ENCODE measurements around the gene PRPF19.
A peak's percentile ranks its signal among the peaks of the same experiment; 100 is the strongest.

The PRPF19 gene

GRCh38 chr11:60849641-60850520 lies 56.5 kb downstream of the PRPF19 start:
- Histone ChIP-seq H2AFZ (ENCODE audit: low read length) (no peak overlapping the region), H3K9me3 (ENCODE audit: insufficient read depth, low read depth, low read length) (no peaks in the 10 kb centered on the region), H3K27me3 (ENCODE audit: insufficient read depth, low read length, poor library complexity, severe bottlenecking) (no peaks in the 10 kb centered on the region), H3K79me2 (ENCODE audit: insufficient read depth, low read length) (peaks cover 76% of the 10 kb centered on the region), H3K4me1 (ENCODE audit: insufficient read depth, low read length, poor library complexity, severe bottlenecking) (peaks cover 57% of the 10 kb centered on the region), H3K36me3 (ENCODE audit: insufficient read depth, low read length) (peaks cover 20% of the 10 kb centered on the region; the same call in 1 of the 2 replicates), H3F3A (ENCODE audit: low read depth) (no peaks in the 10 kb centered on the region), H3K9me2 (replicated peaks; ENCODE audit: low read depth, low read length) (no peaks in the 10 kb centered on the region), H3K4me2 (ENCODE audit: low read depth, low read length, poor library complexity, severe bottlenecking) (peak overlapping the region; percentile 67), H3K4me3 (ENCODE audit: low read length, poor library complexity, severe bottlenecking) (peak overlapping the region; percentile 64), H3K9ac (ENCODE audit: low read depth, low read length, poor library complexity, severe bottlenecking) (peak overlapping the region; percentile 54), H4K20me1 (ENCODE audit: insufficient read depth, low read length, poor library complexity, severe bottlenecking) (no peaks in the 10 kb centered on the region)
- TF ChIP-seq CTCF (conservative IDR thresholded peaks at IDR 0.05; ENCODE audit: low read length), result no peak
- no peak for TF ChIP-seq EZH2phosphoT487 (IDR thresholded peaks at IDR 0.05; ENCODE audit: borderline replicate concordance)

DNA sequence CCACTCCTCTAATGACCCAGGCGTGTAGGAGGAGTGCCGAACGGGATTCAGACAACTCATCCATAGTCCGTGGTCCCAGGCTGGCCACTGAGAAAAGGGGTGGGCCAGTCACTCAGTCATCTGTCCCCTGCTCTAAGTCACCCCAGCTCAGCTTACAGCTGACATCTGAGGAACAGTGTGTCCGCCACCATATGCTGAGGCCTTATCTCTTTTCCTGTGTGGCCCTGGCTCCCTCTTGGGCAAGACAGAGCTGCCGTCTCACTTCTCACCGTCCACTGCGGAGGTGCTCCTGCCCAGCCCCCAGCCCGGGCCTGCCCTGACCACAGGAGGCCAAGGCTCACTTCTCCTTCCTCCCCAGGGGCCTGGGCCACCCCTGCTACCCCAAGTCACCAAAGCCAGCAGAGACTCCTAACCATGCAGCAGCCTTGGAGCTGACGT lies 57.7 kb downstream of the PRPF19 start:
- H3K4me3 ChIP-seq (ENCODE audit: low read length, poor library complexity, severe bottlenecking), result peak overlapping the region; percentile 64
- no peak for TF ChIP-seq CTCF (conservative IDR thresholded peaks at IDR 0.05; ENCODE audit: low read length)
- no peak for TF ChIP-seq EZH2phosphoT487 (IDR thresholded peaks at IDR 0.05; ENCODE audit: borderline replicate concordance)
- no peaks in the 10 kb centered on the region for H3K9me3 ChIP-seq (ENCODE audit: insufficient read depth, low read depth, low read length)
- peaks cover 59% of the 10 kb centered on the region for H3K4me1 ChIP-seq (ENCODE audit: insufficient read depth, low read length, poor library complexity, severe bottlenecking)
- peaks cover 78% of the 10 kb centered on the region for H3K79me2 ChIP-seq (ENCODE audit: insufficient read depth, low read length)
- H3K9me2 ChIP-seq (replicated peaks; ENCODE audit: low read depth, low read length), result no peaks in the 10 kb centered on the region
- peaks cover 20% of the 10 kb centered on the region; the same call in 1 of the 2 replicates for H3K36me3 ChIP-seq (ENCODE audit: insufficient read depth, low read length)
- peak overlapping the region; percentile 67 for H3K4me2 ChIP-seq (ENCODE audit: low read depth, low read length, poor library complexity, severe bottlenecking)
- H3K9ac ChIP-seq (ENCODE audit: low read depth, low read length, poor library complexity, severe bottlenecking), result peak overlapping the region; percentile 54
- H3F3A ChIP-seq (ENCODE audit: low read depth), result no peaks in the 10 kb centered on the region
- no peaks in the 10 kb centered on the region for H4K20me1 ChIP-seq (ENCODE audit: insufficient read depth, low read length, poor library complexity, severe bottlenecking)
- no peak overlapping the region for H2AFZ ChIP-seq (ENCODE audit: low read length)
- H3K27me3 ChIP-seq (ENCODE audit: insufficient read depth, low read length, poor library complexity, severe bottlenecking), result no peaks in the 10 kb centered on the region

GRCh38 chr11:60847896-60848295 lies 58.5 kb downstream of the PRPF19 start:
- H3K9me2 ChIP-seq (replicated peaks; ENCODE audit: low read depth, low read length), result no peaks in the 10 kb centered on the region
- no peaks in the 10 kb centered on the region for H4K20me1 ChIP-seq (ENCODE audit: insufficient read depth, low read length, poor library complexity, severe bottlenecking)
- H2AFZ ChIP-seq (ENCODE audit: low read length), result no peak overlapping the region
- H3K36me3 ChIP-seq (ENCODE audit: insufficient read depth, low read length), result peaks cover 20% of the 10 kb centered on the region; the same call in 1 of the 2 replicates
- peaks cover 78% of the 10 kb centered on the region for H3K79me2 ChIP-seq (ENCODE audit: insufficient read depth, low read length)
- H3K4me3 ChIP-seq (ENCODE audit: low read length, poor library complexity, severe bottlenecking), result no peak overlapping the region
- peak overlapping the region; percentile 54 for H3K9ac ChIP-seq (ENCODE audit: low read depth, low read length, poor library complexity, severe bottlenecking)
- H3K4me2 ChIP-seq (ENCODE audit: low read depth, low read length, poor library complexity, severe bottlenecking), result peak overlapping the region; percentile 67
- no peaks in the 10 kb centered on the region for H3K9me3 ChIP-seq (ENCODE audit: insufficient read depth, low read depth, low read length)
- H3K27me3 ChIP-seq (ENCODE audit: insufficient read depth, low read length, poor library complexity, severe bottlenecking), result no peaks in the 10 kb centered on the region
- no peaks in the 10 kb centered on the region for H3F3A ChIP-seq (ENCODE audit: low read depth)
- no peak for TF ChIP-seq EZH2phosphoT487 (IDR thresholded peaks at IDR 0.05; ENCODE audit: borderline replicate concordance)
- TF ChIP-seq CTCF (conservative IDR thresholded peaks at IDR 0.05; ENCODE audit: low read length), result no peak
- H3K4me1 ChIP-seq (ENCODE audit: insufficient read depth, low read length, poor library complexity, severe bottlenecking), result peaks cover 62% of the 10 kb centered on the region
